Kidney epithelial cell (primary cell): Measurements from ENCODE around the gene VPS35. TPM values are rescaled to one million over a fixed set of nuclear protein-coding genes. Genes with fewer than 3 reads are reported as not detected.

Experiments
- DNase-seq: peaks from one replicate; pipeline ENCODE4 v3.0.0-alpha.2; 2010; ENCODE audit warnings: low read depth
- H3K27me3 ChIP-seq: 2 replicates; pipeline ENCODE4 v1.6.0; 2011; ENCODE audit warnings: low read length; ENCODE audit not compliant: control insufficient read depth, insufficient read depth
- H3K36me3 ChIP-seq: 2 replicates; pipeline ENCODE4 v1.5.1; 2011; ENCODE audit warnings: low read length; ENCODE audit not compliant: control insufficient read depth, insufficient read depth
- H3K4me3 ChIP-seq: 2 replicates; pipeline ENCODE4 v1.5.1; 2011; ENCODE audit warnings: low read depth, mild to moderate bottlenecking, control low read depth, low read length
- CTCF ChIP-seq: IDR thresholded peaks from 2 replicates; pipeline ENCODE4 v1.5.1; 2011; ENCODE audit warnings: mild to moderate bottlenecking, moderate library complexity, low read length, control low read depth, inconsistent platforms; ENCODE audit not compliant: insufficient read depth, poor library complexity, severe bottlenecking
- total RNA-seq: library from RNA; depleted of rRNA; stranded (reverse); fragments of >200 nt; gene quantifications from 2 replicates; pipeline ENCODE4 v1.2.3, GENCODE V29; 2015

The VPS35 gene
- total RNA-seq, 1 donor from 2014 or later: 147 TPM

DNA sequence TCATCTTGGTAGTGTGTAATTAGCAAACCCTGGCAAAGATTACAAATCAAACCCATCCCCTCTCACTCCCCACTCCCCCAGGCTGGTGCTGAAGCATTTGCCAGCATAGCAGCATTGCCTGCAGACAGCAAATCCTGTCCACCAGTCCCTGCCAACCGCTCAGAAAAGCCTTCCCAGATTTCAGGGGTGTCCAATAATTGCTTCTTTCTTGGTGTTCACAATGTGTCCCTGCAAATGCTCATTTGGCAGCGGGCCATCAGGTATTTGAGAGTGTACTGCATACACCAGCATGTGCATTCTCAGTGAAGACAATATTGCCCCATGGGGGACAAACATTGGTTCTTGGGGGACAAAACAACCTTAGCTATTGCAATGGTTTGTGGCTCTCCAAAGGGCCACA, 28.7 kb upstream of the VPS35 start:
- no peak for DNase-seq
- no peaks in the 10 kb centered on the region for H3K36me3 ChIP-seq
- no peak overlapping the region for H3K4me3 ChIP-seq
- TF ChIP-seq CTCF: no peak
- no peaks in the 10 kb centered on the region for H3K27me3 ChIP-seq

GRCh38 chr16:46715769-46716305, 26.9 kb upstream of the VPS35 start:
- H3K27me3 ChIP-seq: no peaks in the 10 kb centered on the region
- DNase-seq: no peak
- no peak overlapping the region for H3K4me3 ChIP-seq
- no peaks in the 10 kb centered on the region for H3K36me3 ChIP-seq
- TF ChIP-seq CTCF: no peak

DNA sequence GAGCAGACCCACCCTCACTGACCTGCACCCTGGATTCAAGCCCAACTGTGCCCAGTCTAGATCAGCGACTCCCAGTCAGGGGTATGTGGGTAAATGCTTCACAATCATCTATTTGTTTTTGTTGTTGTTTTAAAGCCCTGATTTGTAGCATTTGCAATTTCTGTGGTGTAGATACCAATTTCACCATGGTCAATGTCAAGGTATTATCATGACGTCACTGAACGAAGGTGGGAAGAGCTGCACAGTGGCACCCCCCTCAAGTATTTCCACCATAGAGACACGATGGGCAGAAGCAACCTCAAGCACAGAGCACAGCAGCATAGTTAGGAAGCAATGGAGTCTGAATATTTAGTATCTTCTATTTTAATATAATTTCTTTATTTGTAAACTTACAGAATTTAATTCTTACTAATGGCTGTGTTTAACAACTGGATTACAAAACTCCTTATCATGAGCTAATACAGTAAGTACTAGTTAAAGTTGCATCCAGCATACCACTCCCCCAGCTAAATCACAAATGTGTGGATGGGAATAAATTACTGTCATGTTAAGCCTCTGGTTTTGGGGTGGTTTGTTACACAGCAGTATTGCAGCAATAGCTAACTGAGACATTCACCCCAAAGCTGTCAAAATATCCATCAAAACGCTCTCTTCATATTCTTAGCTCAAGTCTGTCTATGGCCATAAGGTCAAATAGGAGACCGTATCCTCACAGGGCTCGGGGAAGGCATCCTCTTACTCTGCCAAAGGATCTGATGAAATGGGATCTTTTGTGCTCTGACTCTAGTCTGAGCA, 26.0 kb upstream of the VPS35 start:
- Histone ChIP-seq H3K36me3 (no peaks in the 10 kb centered on the region), H3K27me3 (no peaks in the 10 kb centered on the region), H3K4me3 (no peak overlapping the region)
- DNase-seq: no peak
- no peak for TF ChIP-seq CTCF

- Histone ChIP-seq H3K36me3 (no peaks in the 10 kb centered on the region), H3K27me3 (no peaks in the 10 kb centered on the region), H3K4me3 (no peak overlapping the region)
- TF ChIP-seq CTCF: no peak
- DNase-seq: no peak
Observed at GRCh38 chr16:46713634-46714033, 24.7 kb upstream of the VPS35 start.

- no peak overlapping the region for H3K4me3 ChIP-seq
- H3K27me3 ChIP-seq: no peaks in the 10 kb centered on the region
- no peak for TF ChIP-seq CTCF
- H3K36me3 ChIP-seq: no peaks in the 10 kb centered on the region
- DNase-seq: no peak
Observed at GRCh38 chr16:46712911-46713310, 23.9 kb upstream of the VPS35 start.
